K562 (cell line): ENCODE data around the gene ATP5PO. TPM values are rescaled to one million over a fixed set of nuclear protein-coding genes. Genes with fewer than 3 reads are reported as not detected.

Experiments used
- FOSL1 ChIP-seq: fragments of 200-800 bp; sonication (Bioruptor generic); conservative IDR thresholded peaks from 2 replicates; pipeline ENCODE4 v1.6.1; 2016; ENCODE audit warnings: missing genetic modification characterization, missing compliant biosample characterization
- FOXA3 ChIP-seq, 2 experiments: fragments of 450-650 bp in 1 of 2; sonication (generic) in 1 of 2; formaldehyde crosslinking; IDR thresholded peaks in 1 of 2; conservative IDR thresholded peaks in 1 of 2; 2 replicates each; pipeline versions ENCODE4 v1.4.0 to v1.8.0; 2020 to 2022; ENCODE audit warnings: mild to moderate bottlenecking in 2 of 2, missing genetic modification reagents in 1 of 2
- GTF2A2 ChIP-seq: IDR thresholded peaks from 2 replicates; pipeline ENCODE4 v1.6.1; 2016; ENCODE audit warnings: mild to moderate bottlenecking, missing genetic modification characterization, missing compliant biosample characterization
- HDGF ChIP-seq: fragments of 450-650 bp; IDR thresholded peaks from 2 replicates; pipeline ENCODE4 v1.6.1; 2016
- HNRNPK ChIP-seq: fragments of 200-400 bp; formaldehyde crosslinking; IDR thresholded peaks from one replicate; pipeline ENCODE4 v1.6.1; 2018; ENCODE audit warnings: mild to moderate bottlenecking, low read depth, low read length; ENCODE audit not compliant: poor library complexity, severe bottlenecking
- LEF1 ChIP-seq: fragments of 450-650 bp; IDR thresholded peaks from 2 replicates; pipeline ENCODE4 v1.6.1; 2016; ENCODE audit warnings: mild to moderate bottlenecking
- MXI1 ChIP-seq: IDR thresholded peaks from 2 replicates; pipeline ENCODE4 v1.6.1; 2011; ENCODE audit warnings: low read depth, mild to moderate bottlenecking, improper control_type of control experiment, low read length
- POLR2B ChIP-seq: fragments of 450-650 bp; IDR thresholded peaks from 2 replicates; pipeline ENCODE4 v1.6.1; 2018; ENCODE audit warnings: low read depth; ENCODE audit not compliant: partially characterized antibody
- RFX1 ChIP-seq: fragments of 450-650 bp; IDR thresholded peaks from 2 replicates; pipeline ENCODE4 v1.6.1; 2016; ENCODE audit warnings: mild to moderate bottlenecking, moderate library complexity
- SAP30 ChIP-seq: fragments of 200-600 bp; sonication (generic); IDR thresholded peaks from 2 replicates; pipeline ENCODE4 v1.6.1; 2012; ENCODE audit warnings: borderline replicate concordance, low read depth, mild to moderate bottlenecking, moderate library complexity, low read length, control low read depth, inconsistent platforms; ENCODE audit not compliant: insufficient read depth, poor library complexity, severe bottlenecking
- SPI1 ChIP-seq: IDR thresholded peaks from 2 replicates; pipeline ENCODE4 v1.6.1; 2011; ENCODE audit warnings: low read depth, low read length, control low read depth, borderline replicate concordance
- polyA plus RNA-seq, 8 experiments: library from polyadenylated mRNA; depleted of rRNA in 4 of 8; stranded (reverse) in 5 of 8; unstranded in 3 of 8; fragments of >200 nt; fragmentation: Nextera tagmentation in 2 of 8; fragmentation: Illumina TruSeq in 1 of 8; extraction: Ambion mirVana in 2 of 8; extraction: Trizol in 1 of 8; gene quantifications; 2 replicates each; pipeline versions ENCODE4 v1.2.1 to v1.2.3, GENCODE V29; 2011 to 2014; ENCODE audit warnings: inconsistent platforms in 1 of 8, missing spikeins in 1 of 8
- total RNA-seq, 7 experiments: library from RNA; depleted of rRNA in 6 of 7; stranded (reverse); fragments of >200 nt in 6 of 7; fragmentation: Illumina TruSeq in 2 of 7; extraction: Trizol in 2 of 7; gene quantifications; 2 replicates each; pipeline versions ENCODE4 v1.2.1 to v1.2.3, GENCODE V29; 2011 to 2021; ENCODE audit warnings: low replicate concordance in 1 of 7
- TF ChIP-seq, protein P1 (sequence below): sonication (generic); formaldehyde crosslinking; IDR thresholded peaks from 2 replicates; pipeline ENCODE4 v1.9.0; 2022; ENCODE audit warnings: mild to moderate bottlenecking, missing genetic modification reagents
- TF ChIP-seq, protein P2 (sequence below): fragments of 450-650 bp; IDR thresholded peaks from 2 replicates; pipeline ENCODE4 v1.6.1; 2016; ENCODE audit warnings: borderline replicate concordance

The ATP5PO gene
- total and polyA plus RNA-seq, 9 of the 15 experiments (the other 6 are each of a cell fraction or from before 2014, with no cell fraction given): 367 to 2,722 (median 808) TPM

DNA sequence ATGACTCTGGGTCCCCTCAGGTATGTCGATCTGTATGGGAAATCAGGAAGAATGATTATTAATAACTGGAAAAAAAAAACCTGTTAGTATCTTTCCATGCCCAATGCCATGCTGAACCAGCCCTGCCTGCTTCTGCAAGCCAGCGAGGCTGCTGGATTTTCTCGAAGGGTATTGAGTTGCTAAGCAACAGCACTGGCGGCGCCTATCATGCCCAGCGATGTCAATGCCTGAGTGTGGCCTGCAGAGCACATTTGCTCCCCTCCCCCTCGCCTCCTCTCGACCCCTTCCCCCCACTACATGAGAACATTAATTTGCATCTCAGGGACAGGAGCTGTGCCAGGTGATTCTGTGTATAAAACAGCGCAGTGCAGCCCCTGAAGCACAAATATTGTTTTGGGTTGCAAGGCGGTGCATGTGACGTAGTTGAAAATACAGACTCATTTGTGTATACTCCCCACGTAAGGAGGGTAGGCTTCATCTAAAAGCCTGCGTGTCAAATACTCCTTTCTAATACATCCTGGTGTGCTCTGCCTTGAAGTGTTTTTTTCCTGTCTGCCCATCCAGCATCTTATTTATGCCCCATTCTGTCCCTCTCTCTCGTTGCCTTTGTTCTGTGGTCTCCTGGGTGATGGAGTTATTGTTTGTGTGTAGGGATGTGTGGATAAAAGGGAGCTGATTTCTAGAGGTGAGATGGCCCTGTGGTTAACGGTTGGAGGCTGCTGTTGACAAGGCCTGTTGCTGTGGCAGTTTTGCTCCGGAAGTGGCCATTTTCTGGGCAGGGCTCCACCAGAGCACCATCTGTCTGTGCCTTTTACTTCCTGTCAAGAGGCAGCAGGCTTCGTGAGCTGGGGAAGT, 32.7 kb upstream of the ATP5PO start (continued):
- TF ChIP-seq SAP30 (peak; percentile 60), SPI1 (0 out of 2 replicates have a peak, but pooled peaks have one; percentile 5), MXI1 (no peak), FOSL1 (tag) (peak; percentile 91), FOXA3 (CRISPR knock-in tag; conservative IDR thresholded peaks at IDR 0.05 in 1 of 2, IDR thresholded peaks at IDR 0.05 in 1 of 2) (0 out of 4 replicates have a peak, but pooled peaks of 1 of the 2 experiments have one; percentile 56), POLR2B (peak; percentile 13), HNRNPK (no peak), LEF1 (0 out of 2 replicates have a peak, but pooled peaks have one; percentile 15), RFX1 (peak; percentile 89), GTF2A2 (0 out of 2 replicates have a peak, but pooled peaks have one; percentile 18), HDGF (0 out of 2 replicates have a peak, but pooled peaks have one; percentile 44)
- TF ChIP-seq, protein P1, sequence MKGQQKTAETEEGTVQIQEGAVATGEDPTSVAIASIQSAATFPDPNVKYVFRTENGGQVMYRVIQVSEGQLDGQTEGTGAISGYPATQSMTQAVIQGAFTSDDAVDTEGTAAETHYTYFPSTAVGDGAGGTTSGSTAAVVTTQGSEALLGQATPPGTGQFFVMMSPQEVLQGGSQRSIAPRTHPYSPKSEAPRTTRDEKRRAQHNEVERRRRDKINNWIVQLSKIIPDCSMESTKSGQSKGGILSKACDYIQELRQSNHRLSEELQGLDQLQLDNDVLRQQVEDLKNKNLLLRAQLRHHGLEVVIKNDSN (CRISPR knock-in tag): 0 out of 2 replicates have a peak, but pooled peaks have one; percentile 18
- TF ChIP-seq, protein P2, sequence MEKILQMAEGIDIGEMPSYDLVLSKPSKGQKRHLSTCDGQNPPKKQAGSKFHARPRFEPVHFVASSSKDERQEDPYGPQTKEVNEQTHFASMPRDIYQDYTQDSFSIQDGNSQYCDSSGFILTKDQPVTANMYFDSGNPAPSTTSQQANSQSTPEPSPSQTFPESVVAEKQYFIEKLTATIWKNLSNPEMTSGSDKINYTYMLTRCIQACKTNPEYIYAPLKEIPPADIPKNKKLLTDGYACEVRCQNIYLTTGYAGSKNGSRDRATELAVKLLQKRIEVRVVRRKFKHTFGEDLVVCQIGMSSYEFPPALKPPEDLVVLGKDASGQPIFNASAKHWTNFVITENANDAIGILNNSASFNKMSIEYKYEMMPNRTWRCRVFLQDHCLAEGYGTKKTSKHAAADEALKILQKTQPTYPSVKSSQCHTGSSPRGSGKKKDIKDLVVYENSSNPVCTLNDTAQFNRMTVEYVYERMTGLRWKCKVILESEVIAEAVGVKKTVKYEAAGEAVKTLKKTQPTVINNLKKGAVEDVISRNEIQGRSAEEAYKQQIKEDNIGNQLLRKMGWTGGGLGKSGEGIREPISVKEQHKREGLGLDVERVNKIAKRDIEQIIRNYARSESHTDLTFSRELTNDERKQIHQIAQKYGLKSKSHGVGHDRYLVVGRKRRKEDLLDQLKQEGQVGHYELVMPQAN: 0 out of 2 replicates have a peak, but pooled peaks have one; percentile 43
